GM19023 (cell line): Measurements from ENCODE around the gene PTS.

ENCODE experiments used
- ATAC-seq: cut with Tn5 transposase; IDR thresholded peaks from one replicate; pipeline ENCODE4 v1.9.1; 2021; ENCODE audit warnings: mild to moderate bottlenecking, moderate library complexity; ENCODE audit not compliant: unreplicated experiment

The PTS gene

GRCh38 chr11:112221274-112221835, 4.9 kb upstream of the PTS start:
- ATAC-seq = no peak

DNA sequence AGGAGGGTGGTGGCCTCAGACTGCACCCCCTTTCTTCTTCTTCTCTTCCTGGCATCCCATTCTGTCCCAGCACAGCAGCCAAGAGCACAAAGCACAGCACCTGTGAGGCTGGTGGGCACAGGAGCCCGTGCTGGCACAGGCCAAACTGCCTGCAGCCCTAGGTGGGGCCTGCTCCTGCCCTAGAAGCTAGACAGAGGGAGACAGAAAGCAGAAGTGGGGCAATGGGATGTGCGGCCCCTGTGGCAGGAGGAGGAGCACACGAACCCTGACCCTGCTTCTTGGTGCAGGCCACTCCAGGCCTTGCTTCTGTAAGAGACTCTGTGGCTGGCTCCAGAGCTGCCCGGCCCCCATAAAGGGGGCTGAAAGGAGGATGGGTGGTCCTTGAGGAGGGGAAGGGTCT, 3.9 kb upstream of the PTS start:
- no peak for ATAC-seq

GRCh38 chr11:112223121-112223520, 3.1 kb upstream of the PTS start:
- ATAC-seq = no peak

DNA sequence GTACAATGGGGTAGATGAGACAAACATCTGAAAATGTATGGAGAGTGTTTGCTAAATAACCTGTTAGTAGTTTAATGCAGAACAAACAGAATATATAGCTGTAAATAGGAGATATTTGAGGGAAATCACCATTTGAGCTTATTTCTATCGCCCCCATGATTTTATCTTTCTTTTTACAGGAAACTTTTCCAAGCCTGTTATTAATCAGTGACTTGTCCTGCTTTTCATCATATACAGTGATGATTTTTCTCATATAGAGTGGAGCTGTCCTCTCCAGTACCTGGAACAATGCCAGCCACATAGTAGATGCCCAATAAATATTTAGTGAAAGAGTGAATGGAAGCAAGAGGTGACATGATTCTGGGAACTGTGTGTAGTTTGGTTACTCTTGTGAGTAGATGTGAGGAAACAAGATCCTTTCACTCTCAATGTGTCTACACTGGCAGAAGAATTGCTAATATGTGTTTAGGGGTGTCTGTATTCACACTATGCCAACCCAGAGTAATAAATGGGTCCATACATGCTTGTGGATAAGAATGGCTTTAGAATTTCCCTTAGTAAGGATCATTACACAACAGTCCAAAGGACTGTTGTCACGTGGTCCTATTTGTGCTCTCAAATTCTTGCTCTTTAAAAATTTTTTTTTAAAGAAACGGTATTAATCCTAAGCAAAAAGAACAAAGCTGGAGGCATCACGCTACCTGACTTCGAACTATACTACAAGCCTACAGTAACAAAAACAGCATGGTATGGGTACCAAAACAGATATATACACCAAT, 2.3 kb upstream of the PTS start:
- no peak for ATAC-seq

- ATAC-seq = no peak
These were observed 521 bp upstream of the PTS start for GRCh38 chr11:112225753-112226061.

DNA sequence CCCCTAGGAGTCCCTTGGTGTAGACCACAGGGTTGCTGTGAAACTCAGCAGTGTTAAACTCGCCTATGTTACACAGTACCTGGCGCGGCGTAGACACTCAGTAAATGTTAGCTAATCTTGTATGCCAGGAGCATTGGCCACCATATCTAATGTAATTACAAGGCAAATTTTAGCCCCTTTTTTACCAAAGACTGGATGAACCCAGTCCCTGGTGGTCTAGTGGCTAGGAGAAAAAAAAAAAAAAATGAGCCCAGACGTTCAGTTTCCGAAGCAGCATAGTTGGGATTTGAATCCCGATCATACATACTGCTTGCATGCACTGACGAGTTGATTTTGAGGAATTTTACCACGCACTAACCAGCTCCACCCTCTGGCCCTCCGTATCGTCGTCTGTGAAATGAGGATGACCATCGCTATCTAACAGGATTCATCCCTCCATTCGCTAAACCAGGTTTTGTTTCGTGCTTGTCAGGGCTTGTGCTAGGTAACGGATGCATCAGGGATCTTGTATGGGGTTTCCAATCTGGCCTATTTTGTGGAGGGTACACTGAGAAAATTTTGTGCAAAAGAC, 688 bp downstream of the PTS start:
- ATAC-seq = peak; percentile 53

GRCh38 chr11:112227471-112227870, 1.2 kb downstream of the PTS start:
- ATAC-seq = no peak

GRCh38 chr11:112228706-112229105, 2.5 kb downstream of the PTS start:
- ATAC-seq = no peak

DNA sequence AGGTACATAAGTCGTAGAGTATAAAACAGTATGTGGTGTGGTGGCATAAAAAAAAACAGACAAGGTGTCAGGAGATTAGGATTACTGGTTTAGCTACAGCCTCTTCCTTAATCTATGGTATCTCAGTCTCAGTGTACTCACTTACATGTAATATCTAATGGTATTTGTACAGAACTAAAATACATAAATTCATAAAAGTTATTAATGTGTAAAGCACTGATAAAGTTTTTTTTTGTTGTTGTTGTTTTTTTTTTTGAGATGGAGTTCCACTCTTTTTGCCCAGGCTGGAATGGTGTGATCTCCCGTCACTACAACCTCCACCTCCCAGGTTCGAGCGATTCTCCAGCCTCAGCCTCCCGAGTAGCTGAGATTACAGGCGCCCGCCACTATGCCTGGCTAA, 2.9 kb downstream of the PTS start:
- ATAC-seq = no peak

GRCh38 chr11:112229746-112230433, 3.7 kb downstream of the PTS start:
- ATAC-seq = no peak

DNA sequence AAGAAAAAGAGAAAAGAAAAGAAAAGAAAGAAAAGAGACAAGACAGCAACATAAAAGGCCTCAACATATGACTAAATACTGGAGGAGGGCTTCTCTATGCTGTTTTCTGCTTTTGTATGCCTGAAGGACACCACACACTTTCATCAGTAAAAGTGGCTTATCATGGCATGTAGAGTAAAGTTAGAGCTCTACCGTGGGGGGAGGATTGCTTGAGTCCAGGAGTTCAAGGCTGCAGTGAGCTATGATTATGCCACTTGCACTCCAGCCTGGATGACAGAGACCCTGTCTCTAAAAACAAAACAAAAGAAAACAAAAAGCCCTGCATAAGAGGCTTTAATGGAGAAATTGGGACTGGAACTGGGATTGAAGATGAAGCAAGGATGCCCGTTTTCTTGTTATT, 5.7 kb downstream of the PTS start:
- ATAC-seq = no peak

DNA sequence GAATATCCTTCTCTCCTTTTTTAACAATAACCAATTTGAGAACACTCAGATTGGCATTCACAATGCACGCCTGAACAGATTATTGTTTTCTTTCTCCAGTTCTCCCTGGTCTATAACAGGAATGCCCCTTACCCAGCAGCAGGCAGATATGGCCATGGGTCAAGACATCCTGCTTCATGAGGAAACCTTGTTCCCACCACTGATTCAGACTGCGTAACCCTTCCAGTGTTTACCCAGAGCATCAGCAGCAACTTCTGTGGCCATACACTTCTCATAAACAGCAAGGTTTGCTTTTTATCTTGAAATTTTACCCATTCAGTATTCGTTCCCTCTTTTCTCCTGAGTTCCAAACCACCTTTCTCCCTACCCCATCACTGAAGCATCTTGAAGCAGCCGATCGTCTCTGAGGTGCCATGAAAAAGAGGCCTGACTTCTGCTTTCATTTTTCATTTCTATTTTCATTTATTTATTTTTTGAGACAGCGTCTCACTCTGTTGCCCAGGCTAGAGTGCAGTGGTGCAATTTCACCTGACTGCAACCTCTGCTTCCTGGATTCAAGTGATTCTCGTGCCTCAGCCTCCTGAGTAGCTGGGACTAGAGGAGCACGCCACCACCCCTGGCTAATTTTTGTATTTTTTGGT, 9.6 kb downstream of the PTS start:
- no peak for ATAC-seq

DNA sequence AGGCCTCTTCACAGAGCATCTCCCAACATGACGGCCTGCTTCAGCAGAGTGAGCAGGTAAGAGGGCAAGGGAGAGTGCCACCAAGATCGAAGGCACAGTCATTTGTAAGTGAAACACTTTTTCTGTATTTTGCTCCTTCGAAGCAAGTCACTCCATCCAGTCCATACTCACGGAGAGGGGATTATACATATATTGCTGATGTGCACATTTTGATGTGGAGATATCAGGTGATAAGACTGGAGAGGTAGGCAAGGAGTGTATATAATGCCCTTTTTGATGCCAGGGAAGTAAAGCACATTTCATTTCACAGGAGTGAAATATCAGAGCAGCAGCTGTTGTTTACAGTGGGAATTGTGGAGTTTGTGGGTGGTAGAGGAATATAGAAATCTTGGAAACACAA, 11.2 kb downstream of the PTS start:
- no peak for ATAC-seq

- no peak for ATAC-seq
These were observed 11.8 kb downstream of the PTS start for GRCh38 chr11:112238041-112238440.

GRCh38 chr11:112241486-112241885, 15.3 kb downstream of the PTS start:
- no peak for ATAC-seq

GRCh38 chr11:112247201-112247600, 21.0 kb downstream of the PTS start:
- ATAC-seq = no peak

- ATAC-seq = no peak
These were observed 22.0 kb downstream of the PTS start for GRCh38 chr11:112248201-112248600.

- ATAC-seq = no peak
These were observed 23.8 kb downstream of the PTS start for GRCh38 chr11:112249871-112250610.

DNA sequence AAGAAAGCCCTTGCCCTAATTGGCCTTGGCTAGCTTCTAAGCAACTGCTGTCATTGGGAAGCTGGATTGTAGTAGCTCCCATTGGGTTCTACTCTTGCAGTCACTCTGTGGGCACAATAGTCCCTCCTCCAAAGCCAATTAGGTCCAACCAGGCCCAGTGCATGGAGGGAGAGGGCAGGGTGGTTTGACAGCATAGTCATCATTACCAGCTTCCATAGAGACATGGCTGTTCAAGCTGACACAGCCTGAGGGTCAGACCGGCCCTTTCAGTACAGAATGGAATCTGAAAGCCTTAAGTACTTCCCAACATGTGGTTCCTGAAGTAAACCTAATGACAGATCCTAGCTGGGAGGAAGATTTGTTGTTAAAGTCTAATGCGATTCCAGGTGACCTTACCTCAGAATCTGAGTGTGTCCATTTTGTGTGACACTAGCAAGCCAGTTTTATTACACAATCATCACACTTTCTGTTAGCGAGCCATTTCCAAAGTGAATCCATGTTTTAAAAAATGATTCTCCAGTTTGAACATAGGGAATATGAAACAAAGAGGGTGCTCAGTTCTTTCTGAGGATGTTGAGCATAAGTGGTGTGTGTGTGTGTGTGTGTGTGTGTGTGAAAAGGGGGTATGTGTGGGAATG, 27.5 kb downstream of the PTS start:
- ATAC-seq = no peak

GRCh38 chr11:112255067-112255720, 29.0 kb downstream of the PTS start:
- ATAC-seq = no peak
